NCI-H82 treated with DMSO at 0.1 percent for 48 hours (cell line): Measurements from ENCODE around the gene DOCK9.
"Not testable (repeated sequence)": the region's sequence is repeated elsewhere in the genome, so short reads cannot be mapped to it uniquely, and the experiment has no call there.

Experiments
- DNase-seq: peaks from one replicate; lab custom pipeline; 2025; ENCODE audit not compliant: unreplicated experiment; lab: John Stamatoyannopoulos, UW

The DOCK9 gene

GRCh38 chr13:98829541-98829940 lies 148.3 kb downstream of the DOCK9 start:
- no peak for DNase-seq

- no peak for DNase-seq
Observed at GRCh38 chr13:98828614-98829013, 149.2 kb downstream of the DOCK9 start.

GRCh38 chr13:98827449-98827848 lies 150.4 kb downstream of the DOCK9 start:
- no peak for DNase-seq

GRCh38 chr13:98826146-98826545 lies 151.7 kb downstream of the DOCK9 start:
- DNase-seq: no peak

DNA sequence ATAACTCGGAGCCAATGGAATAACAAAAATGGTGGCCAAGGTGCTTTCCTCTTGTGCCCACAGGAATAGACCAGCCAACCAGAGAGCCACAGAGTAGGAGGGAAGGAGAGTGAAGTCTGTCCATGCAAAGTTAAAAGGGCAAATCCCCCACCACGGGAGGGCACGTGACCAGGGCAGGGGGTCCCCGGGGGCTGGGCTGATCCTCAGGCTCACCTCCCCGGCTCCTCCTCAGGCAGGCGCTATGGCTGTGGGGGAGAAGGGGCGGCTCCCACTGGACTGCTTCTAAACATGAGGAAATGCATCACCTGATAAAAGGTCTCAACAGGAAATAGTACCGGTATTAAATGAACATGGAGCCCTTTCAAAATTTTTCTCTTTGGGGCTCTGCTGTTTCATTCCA lies 152.2 kb downstream of the DOCK9 start:
- DNase-seq: no peak

DNA sequence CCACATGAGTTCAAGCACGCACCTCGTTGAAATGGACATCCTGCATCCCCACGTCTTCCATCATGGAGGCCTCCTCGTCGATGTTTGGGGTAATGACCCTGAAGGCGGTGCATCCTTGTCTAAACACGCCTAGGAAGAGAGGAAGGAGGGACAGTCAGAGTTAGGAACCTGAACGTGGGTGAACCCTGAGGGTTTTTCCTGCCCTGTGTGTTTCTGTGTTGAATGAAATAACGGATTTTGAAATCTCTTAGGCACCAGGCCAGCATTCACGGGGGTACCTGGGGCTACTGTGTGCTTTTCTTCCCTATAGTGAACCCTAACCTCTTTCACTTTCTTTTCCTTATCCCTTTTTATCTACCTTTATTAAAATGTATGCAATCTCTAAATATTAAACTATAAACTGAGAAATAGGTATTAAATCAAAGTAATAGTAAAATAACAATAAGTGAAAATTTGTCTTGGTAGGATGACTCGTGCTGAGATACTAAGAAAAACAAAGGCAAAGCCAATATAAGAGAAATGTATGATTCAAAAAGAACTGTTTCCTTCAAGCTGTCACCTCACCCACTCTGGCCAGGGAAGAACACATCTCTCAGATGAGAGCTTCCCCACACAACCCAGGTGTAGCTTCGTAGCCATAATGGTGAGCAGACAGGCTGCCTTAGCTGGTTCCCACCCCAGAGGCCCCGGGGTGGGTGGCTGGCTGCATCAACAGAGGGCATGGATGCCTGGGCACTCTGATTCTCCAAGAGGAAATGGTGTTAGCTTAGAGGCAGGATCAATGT lies 153.3 kb downstream of the DOCK9 start:
- no peak for DNase-seq

GRCh38 chr13:98823442-98823841 lies 154.4 kb downstream of the DOCK9 start:
- no peak for DNase-seq

GRCh38 chr13:98822225-98822606 lies 155.6 kb downstream of the DOCK9 start:
- no peak for DNase-seq

DNA sequence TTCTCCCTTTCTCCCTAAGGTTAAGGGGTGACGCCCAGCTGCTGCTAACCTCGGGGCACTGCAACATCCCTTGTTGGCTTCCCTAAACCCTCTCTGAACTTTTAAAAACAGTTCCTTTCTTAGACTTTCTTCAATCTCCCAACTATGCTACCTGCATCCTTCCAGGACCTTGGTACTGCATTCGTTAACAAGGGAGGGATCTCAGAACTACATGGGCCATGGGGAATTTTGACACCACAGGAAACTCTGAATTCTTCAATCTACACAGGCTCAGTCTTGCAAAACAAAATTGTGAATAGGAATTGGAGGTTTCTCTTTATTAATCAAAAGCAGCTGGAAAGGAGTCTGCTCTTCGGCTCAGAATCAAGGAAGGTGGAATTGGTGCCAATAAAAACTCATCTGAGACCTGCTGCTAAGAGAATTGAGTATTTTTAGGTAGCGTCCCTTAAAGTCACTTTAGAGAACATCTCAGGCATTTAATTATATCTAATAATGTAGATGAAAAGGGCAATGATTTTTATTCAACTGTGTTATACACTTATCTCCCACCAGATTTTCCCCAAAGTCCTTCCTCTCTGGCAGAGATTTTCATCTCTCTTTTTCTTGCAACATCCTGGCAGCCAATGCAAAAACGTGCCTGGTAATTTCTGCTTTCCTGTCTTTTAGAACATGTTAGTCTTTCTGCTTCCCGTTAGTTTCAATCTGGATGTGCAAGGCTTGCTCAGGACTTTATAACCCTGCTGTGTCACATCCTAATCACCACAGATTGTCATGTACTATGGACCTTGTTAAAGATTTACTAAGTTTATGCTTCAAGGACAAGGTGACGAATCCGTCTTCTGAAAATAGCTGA lies 156.3 kb downstream of the DOCK9 start:
- no peak for DNase-seq

GRCh38 chr13:98820744-98821371 lies 157.0 kb downstream of the DOCK9 start:
- no peak for DNase-seq

- DNase-seq: no peak
Observed at GRCh38 chr13:98820300-98820699, 157.6 kb downstream of the DOCK9 start.

DNA sequence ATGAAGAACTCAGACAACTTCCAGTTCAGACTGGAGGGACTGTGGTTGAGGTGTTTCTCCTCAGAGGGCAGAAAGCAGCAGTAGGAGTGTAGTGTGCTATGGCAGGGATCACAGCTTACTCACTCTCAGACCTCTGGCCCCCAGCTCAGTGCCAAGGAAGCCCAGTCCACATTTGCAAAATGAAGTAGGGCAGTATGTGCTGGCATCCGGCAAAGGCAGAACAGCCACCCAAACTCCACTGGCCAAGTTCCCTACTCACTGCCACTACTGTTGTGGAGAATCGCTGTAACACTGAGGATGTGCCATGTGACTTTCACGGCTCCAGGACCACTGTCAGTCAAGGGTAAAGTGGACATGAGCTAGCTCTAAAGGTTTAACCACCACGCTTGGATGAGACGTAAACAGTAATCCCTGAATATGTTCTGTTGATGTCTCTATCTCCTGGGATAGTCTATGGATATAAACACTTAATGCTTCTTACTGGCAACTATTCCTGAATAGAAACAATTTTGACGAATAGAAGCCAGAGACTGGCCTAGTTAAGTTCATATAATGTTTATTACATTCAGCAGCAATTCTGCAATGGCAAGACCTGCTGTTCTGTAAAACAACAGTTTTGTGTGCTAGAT lies 158.4 kb downstream of the DOCK9 start:
- no peak for DNase-seq

DNA sequence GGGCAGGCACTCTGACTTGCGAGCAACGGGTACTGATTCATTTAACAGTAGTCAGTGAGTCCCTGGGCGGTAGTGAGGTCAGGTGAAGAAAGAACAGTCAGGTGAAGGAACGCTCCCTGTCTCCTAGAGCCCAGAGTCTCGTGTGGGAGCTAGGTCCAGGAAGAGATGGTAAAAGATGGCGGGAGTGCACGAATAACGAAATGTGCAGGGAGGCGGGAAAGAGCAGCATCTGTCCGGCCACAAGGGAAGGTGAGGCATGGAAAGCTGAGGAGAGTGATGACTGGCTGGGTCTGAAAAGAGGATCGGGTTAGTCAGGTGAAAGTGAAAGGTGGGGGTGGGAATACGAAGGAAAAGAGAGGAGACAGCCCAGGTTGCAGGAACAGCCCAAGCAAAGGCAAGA lies 161.5 kb downstream of the DOCK9 start:
- no peak for DNase-seq

GRCh38 chr13:98813993-98814392 lies 163.9 kb downstream of the DOCK9 start:
- no peak for DNase-seq

DNA sequence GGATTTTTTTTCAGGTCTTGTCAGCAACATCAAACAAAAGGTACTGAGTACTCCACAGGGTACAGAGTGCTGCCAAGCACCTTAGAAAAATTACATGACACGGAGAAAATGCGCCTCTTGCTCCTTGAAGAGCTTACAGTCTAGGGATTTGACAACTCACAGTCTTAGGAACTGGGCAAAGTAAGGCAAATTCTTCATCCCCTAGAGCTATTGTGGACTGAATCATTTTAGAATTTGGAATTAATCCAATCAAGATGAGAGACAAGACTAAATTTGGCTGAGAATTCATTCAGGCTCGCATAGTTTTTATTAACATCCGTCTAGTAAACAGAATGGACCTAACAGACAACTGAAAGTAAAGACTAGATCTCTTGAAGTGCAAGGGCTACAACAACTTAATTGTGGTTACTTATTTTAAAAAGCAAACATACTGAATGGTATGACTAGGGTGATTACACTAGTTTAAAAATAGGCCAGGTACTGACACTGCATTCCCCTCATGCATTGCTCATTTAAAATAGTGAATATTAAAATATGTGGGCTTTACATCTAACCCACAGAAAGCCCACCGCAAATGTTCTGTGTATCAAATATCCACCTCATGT lies 165.6 kb downstream of the DOCK9 start:
- not testable (repeated sequence) for DNase-seq

GRCh38 chr13:98810746-98811145 lies 167.1 kb downstream of the DOCK9 start:
- DNase-seq: no peak

- no peak for DNase-seq
Observed at GRCh38 chr13:98809345-98809777, 168.5 kb downstream of the DOCK9 start.

DNA sequence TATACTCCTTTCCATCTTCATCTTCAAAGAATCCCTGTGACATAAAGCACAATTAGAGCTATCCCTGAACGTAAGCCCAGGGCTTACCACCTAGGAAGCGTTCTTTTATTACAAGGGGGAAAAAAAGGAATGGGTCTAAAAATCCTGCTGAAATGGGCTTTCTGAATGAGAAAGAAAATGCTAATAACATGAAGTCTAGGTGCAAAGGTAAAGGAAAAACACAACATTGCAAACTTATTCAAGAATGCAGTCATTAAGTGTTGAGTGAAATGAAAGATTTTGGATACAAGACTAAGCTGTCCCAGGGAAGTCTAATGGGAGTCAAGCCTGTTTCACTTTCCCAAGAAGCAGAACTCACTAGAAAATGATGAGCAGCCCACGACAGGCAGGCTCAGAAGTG lies 170.1 kb downstream of the DOCK9 start:
- no peak for DNase-seq

GRCh38 chr13:98804336-98804855 lies 173.5 kb downstream of the DOCK9 start:
- no peak for DNase-seq

DNA sequence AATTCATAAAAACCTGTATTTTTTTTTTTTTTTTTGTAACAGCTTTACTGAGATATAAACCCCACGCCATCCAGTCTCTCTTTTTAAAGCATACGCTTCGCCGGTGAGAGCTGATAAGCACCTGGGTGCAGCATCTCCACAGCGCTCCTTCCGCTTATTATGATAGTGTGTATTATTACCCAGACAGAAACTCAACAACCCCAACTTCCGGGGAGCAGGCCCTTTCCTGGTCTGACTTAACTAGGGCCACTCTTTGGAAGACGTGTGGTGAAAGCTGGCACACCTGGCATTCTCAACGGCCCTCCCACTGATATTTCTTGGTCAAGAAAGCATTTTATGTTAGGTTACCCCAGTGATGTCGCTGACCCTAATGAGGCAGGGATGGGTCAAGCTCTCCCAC lies 173.9 kb downstream of the DOCK9 start:
- DNase-seq: no peak

DNA sequence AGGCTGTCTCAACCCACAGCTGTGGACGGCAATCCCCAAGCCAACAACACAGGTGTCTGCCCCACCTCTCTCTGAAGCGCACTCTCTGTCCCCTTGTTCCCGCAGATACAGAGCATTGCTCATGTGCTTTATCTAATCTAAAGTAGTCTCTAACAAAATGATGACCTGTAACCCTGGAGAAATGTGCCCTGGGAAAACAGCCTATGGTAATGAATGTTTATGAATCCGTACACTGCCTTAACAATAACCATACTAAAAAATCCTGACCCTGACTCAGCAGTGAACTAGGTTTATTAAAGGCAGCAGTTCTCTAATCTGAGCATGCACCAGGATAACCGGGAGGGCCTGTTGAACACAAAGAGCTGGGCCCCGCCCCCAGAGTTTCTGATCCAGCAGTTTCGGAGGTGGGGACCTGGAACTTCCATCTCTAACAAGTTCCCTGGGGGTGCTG lies 174.7 kb downstream of the DOCK9 start:
- DNase-seq: no peak
